NCI-H1048 (cell line): ENCODE data around the gene MEX3D.
"Not testable (repeated sequence)": the region's sequence is repeated elsewhere in the genome, so short reads cannot be mapped to it uniquely, and the experiment has no call there.

ENCODE experiments used
- DNase-seq: peaks from one replicate; lab custom pipeline; 2025; lab: John Stamatoyannopoulos, UW

Gene MEX3D

GRCh38 chr19:1571358-1571757 lies 3.2 kb upstream of the MEX3D start:
- no peak for DNase-seq

DNA sequence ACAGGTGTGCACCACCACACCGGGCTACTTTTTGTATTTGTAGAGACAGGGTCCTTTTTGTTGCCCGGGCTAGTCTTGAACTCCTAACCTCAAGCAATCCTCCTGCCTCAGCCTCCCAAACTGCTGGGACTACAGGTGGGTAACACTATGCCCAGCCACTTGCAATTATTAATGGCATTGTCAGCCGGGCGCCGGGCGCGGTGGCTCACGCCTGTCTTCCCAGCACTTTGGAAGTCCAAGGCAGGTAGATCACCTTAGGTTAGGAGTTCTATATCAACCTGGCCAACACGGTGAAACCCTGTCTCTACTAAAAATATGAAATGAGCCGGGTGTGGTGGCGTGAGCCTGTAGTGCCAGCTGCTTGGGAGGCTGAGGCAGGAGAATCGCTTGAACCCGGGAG lies 2.7 kb upstream of the MEX3D start:
- no peak for DNase-seq

DNA sequence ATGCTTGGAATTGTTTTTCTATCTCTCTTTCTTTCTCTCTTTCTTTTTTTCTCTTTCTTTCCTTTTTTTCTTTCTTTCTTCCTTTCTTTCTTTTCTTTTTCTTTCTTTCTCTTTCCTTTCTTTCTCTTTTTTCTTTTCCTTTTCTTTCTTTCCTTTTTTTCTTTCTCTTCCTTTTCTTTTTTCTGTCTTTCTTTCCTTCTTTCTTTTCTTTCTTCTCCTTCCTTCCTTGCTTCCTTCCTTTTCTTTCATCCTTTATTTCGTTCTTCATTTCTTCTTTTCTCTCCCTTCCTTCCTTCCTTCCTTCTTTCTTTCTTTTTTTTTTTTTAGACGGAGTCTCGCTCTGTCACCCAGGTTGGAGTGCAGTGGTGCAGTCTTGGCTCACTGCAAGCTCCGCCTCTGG lies 1.9 kb upstream of the MEX3D start:
- DNase-seq = no peak

DNA sequence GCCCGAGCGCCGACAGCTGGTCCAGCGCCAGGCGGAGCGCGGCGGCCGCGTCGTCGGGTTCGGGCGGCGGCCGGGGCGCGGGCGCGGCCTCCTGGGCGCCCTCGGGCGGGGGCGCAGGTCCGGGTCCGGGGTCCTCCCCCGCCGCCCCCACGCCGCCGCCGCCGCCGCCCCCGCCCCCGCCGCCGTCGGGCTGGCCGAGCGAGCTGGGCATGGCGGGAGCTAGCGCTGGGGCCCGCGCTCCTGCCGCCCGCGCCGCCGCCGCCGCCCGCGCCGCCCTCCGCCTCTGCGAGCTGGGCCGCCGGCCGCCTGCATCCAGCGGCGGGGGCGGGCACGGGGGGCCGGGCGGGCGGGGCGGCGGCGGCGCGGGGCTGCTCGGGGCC lies 287 bp downstream of the MEX3D start:
- DNase-seq = no peak

DNA sequence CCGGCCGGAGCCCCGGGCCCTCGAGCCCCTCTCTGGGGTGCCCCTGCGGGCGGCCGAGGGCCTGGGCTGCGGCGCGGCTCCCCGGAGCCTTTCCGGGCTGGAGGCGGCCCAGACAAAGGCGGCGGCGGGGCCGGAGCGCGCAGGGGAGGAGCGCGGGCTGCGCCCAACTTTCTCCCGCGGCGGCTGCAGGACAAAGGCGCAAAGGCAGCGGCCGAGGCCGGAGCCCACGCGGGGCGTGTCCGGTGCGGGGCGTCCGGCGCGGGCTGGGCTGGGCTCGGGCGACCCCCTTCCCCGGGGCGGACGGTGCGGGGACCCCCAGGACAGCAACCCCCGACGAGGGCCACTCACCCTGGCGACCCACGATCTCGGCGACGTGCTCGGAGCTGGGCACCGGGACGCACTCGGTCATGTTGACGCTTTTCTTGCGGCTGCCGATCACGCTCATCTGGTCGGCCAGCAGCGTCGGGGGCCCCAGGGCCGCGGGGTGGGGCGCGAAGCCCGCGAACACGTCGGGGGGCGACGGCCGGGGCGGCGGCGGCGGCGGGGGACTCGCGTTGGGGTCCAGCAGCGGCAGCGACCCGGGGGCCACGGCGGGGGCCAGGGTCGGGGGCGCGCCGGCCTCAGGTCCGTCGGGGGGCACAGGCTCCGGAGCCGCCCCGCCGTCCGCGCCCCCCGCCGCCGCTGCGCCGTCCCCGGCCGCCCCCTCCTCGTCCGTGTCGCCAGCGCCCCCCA lies 843 bp downstream of the MEX3D start:
- DNase-seq = no peak

DNA sequence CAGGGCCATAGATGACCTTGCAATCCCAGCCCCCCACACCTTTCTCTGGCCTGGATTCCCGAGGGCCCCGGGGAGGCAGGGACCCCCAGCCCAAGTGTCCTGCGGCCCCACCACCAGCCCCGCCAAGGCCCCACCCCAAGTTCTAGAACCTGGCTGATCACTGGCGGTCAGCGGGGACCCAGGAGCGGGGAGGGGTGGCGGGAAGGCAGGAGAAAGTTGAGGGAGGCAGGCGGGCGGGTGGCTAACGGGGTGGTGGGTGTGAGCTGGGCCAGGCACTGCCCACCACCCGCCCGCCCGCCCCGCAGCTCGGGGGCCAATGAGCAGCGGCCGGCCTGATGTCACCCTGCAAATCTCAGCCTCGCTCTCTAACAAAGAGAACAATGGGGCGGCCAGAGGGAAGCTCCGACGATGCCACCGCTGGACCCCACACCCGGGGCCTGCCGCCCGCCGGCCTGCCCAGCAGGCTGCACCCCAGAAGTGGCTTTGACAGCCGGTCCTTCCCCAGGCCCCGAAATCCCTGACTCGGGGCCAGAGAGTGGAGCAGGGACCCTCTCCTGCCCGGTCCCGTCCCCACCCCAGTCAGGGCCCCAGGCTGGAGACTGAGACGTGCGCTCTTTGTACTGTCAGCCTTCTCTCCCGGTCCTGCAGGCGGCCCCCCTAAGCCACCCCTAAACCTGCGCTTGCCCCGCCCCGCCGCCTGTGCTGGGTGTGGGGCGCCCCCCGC lies 1.6 kb downstream of the MEX3D start:
- peak; percentile 47 for DNase-seq

- no peak for DNase-seq
Measured at GRCh38 chr19:1563251-1563650, 4.9 kb downstream of the MEX3D start.

DNA sequence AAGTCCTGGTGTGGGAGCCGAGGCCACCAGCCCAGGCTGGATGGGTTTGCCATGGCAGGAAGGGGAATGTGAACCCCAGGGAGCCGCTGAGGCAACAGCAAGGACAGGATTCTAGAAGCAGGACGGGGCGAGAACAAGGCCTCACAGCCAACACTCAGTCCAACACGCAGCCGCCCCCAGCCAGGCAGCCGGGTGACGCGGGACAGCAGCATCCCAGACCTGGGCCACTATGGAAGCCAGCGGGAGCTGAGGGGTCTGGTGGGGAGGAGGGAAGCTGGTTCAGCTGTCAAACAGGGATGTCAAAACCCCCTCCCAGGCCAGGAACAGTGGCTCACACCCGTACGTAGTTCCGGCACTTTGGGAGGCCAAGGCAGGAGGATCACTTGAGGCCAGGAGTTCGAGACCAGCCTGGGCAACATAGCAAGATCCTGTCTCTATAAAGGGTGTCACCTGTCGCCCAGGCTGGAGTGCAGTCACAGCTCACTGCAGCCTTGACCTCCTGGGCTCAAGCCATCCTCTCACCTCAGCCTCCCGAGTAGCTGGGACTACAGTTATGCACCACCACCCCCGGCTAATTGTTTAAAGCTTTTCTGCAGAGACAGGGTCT lies 6.8 kb downstream of the MEX3D start:
- DNase-seq = no peak

GRCh38 chr19:1560286-1560882 lies 7.7 kb downstream of the MEX3D start:
- DNase-seq = no peak

- DNase-seq = no peak
Measured at GRCh38 chr19:1558552-1558951, 9.6 kb downstream of the MEX3D start.

DNA sequence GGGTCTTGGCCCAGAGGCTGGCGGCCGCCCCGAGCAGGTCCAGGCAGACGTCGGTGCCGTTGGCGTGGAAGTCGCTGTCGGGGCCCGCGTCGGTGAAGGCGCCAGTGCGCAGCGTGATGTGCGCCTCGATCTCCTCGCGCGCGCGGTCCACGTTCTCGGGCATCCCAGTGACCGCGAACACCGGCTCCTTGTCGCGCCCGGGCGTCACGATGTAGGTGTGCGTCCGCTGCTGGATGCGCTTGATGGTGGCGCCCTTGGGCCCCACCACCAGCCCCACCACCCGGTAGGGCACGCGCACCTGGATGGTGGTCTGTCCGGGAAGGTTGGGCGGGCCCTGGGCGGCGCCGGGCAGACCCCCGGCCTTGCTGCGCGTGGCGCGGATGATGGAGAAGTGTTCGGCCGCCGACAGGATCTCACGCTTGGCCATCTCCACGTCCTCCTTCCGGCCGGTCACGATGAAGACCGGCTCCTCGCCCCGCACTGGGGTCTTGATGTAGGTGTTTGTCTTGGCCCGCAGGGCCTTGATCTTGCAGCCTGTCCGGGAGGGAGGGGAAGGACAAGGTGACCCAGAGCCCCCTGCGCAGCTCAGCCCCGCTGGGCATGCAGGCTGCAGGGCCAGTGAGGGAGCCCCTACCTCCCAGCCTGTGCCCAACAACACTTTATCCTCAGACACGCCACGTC lies 11.6 kb downstream of the MEX3D start:
- DNase-seq = no peak

DNA sequence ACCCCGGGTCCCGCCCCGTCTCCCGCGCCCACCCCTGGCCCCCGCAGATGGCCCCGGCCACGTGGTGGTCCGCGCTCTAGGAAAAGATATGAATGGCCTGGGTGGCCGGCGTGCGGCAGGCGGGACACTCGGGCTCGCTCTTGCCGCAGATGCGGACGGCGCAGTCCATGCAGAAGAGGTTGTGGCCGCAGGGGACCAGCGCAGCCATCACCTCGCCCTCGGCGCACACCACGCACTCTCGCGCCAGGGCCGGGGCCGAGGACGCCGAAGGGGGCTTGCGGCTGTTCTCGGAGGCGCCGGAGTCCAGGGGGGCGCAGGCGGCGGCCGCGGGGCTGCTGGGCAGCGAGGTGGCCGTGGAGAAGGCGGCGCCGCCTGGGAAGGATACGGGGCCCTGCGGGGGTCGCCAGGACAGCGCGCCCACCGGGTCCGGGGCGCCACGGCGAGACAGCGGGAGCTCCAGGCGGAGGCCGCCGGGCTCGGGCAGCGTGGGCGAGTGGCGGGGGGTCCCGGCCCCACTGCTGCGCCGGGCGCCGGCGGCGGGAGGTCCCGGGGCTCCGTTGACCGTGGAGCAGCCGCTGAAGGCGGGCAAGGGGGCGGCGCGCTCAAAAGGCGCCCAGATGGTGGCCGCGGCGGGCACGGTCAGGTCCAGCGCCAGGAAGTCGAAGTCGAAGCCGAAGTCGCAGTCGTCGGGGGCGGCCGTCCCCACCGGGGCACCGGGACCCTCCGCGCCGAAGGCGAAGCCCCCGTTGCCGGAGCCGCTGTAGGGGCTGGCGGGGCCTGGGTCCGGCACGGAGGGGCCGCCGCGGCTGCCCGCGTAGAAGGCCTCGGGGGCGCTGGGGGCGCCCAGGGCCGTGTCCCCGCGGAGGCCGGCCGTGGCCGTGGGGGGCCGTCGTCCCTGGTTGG lies 12.4 kb downstream of the MEX3D start:
- DNase-seq = no peak

- no peak for DNase-seq
Measured at GRCh38 chr19:1554968-1555367, 13.2 kb downstream of the MEX3D start.

DNA sequence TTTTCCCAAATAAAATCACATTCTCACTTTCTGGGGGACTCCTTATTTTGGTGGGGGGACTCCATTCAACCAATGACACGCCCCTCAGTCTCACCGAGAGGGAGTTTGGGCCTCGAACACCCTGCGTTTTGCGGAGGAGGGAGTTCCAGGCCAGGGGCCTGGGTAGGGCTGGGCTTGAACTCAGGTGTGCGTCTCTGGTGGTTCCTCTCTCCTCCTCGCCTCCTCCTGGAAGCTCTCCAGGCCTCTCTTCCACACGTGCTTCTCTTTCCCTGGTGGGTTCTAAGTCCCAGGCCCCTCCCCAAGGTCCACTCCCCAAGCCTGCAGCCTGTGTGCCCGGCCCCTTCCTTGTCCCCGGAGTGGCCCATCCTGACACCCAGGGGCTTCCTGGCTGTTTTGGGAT lies 14.7 kb downstream of the MEX3D start:
- no peak for DNase-seq

- no peak for DNase-seq
Measured at GRCh38 chr19:1551068-1552040, 16.8 kb downstream of the MEX3D start.

DNA sequence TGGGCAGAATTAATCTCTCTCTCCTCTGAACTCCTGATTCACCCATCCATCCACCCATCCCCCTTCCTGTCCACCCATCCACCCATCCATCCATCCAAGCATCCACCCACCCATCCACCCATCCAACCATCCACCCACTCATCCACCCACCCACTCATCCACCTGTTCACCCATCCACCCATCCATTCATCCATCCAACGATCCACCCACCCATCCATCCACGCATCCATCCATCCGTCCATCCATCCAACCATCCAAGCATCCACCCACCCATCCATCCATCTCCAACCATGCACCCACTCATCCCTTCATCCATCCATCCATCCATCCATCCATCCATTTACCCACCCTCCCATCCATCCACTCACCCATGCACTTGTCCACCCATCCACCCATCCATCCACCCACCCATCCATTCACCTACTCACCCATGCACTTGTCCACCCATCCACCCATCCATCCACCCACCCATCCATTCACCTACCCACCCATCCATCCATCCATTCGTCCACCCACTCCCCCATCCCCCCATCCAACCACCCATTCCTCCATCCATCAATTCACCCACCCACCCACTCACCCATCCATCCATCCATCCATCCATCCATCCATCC lies 18.7 kb downstream of the MEX3D start:
- no peak for DNase-seq

DNA sequence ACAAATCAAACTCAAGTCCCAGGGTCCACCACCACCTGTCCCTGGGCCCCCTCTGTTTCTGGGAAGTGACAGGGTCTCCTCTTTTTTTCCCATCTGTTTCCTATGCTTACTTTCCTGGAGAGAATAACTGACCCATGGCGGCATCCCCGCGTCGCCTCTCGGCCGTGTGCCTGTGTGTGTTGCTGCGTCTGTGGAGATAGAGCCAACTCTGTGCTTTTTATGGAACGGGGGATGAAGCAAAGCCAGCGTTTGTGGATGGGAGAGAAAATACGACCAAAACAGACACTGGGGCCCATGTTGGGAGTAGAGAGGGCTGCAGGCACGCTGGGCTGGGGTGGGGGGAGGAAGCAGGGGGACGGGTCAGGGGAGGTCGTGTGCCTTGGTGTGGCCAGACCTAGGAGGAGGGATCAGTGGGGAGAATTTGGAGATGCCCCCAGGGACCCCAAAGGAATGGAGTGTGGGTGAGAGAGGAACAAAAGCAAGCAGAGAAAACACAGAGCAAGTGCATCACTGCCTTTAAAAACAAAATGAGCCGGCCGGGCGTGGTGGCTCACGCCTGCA lies 27.7 kb downstream of the MEX3D start:
- DNase-seq = no peak

DNA sequence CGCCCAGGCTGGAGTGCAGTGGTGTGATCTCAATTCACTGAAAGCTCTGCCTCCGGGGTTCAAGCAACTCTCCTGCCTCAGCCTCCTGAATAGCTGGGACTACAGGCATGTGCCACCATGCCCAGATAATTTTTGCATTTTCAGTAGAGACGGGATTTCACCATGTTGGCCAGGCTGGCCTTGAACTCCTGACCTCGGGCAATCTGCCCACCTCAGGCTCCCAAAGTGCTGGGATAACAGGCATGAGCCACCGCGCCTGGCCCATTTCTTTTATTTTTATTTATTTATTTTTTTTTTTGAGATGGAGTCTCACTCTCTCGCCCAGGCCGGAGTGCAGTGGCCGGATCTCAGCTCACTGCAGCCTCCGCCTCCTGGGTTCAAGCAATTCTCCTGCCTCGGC lies 28.4 kb downstream of the MEX3D start:
- DNase-seq = not testable (repeated sequence)

DNA sequence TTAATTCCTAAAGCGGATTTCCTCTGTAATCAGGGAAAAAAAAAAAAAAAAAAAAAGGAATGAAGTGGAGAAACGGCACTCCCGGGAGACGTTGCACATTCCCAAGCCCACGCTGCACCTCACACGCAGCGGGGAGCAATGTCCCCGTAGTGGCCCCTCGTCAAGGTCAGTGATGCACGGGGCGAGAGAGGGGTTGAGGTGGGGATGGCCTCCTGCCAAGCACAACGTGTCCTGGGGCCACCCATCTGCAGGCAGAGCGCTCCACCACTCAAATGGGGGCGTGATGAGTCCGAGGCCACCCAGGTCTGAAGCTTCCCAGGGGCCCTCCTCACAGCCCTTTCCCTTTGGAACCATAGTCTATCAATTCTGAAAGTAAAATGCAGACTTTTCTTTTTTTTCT lies 29.1 kb downstream of the MEX3D start:
- no peak for DNase-seq
